Neuronal stem cell (in vitro differentiated cells): ENCODE results near the gene MINDY3.

Experiments used
- DNase-seq: peaks from one replicate; pipeline ENCODE4 v3.0.0-alpha.2; 2013; ENCODE audit warnings: low spot score
- H2AFZ ChIP-seq: one replicate; pipeline ENCODE4 v1.6.1; 2013; ENCODE audit warnings: mild to moderate bottlenecking, low read length, inconsistent platforms
- H2AK5ac ChIP-seq: 2 replicates; pipeline ENCODE4 v1.6.1; 2013; ENCODE audit warnings: low read depth, mild to moderate bottlenecking, inconsistent platforms, low read length, moderate library complexity, mixed read lengths
- H2BK120ac ChIP-seq: 2 replicates; pipeline ENCODE4 v1.6.1; 2013; ENCODE audit warnings: low read depth, mild to moderate bottlenecking, inconsistent platforms, low read length, moderate library complexity, mixed read lengths
- H2BK12ac ChIP-seq: one replicate; pipeline ENCODE4 v1.6.1; 2013; ENCODE audit warnings: low read length, inconsistent platforms
- H2BK15ac ChIP-seq: 2 replicates; pipeline ENCODE4 v1.6.1; 2013; ENCODE audit warnings: mild to moderate bottlenecking, low read length, inconsistent platforms, mixed read lengths
- H2BK5ac ChIP-seq: one replicate; pipeline ENCODE4 v1.6.1; 2013; ENCODE audit warnings: inconsistent platforms, mild to moderate bottlenecking, low read length, moderate library complexity
- H3K14ac ChIP-seq: one replicate; pipeline ENCODE4 v1.6.1; 2013; ENCODE audit warnings: low read length, inconsistent platforms
- H3K18ac ChIP-seq: 2 replicates; pipeline ENCODE4 v1.6.1; 2013; ENCODE audit warnings: low read length, inconsistent platforms
- H3K23ac ChIP-seq: 2 replicates; pipeline ENCODE4 v1.6.1; 2013; ENCODE audit warnings: low read depth, mild to moderate bottlenecking, mixed read lengths, low read length, inconsistent platforms; ENCODE audit not compliant: poor library complexity
- H3K27ac ChIP-seq: replicated peaks from 3 replicates; pipeline ENCODE4 v1.5.1; 2013; ENCODE audit warnings: low read length, inconsistent platforms
- H3K27me3 ChIP-seq, 3 experiments: 2 replicates each; pipeline ENCODE4 v1.6.1; 2013; ENCODE audit warnings: low read length in 3 of 3, mild to moderate bottlenecking in 2 of 3, inconsistent platforms in 1 of 3, low read depth in 1 of 3, mixed read lengths in 1 of 3, moderate library complexity in 1 of 3; ENCODE audit not compliant: control insufficient read depth in 3 of 3, insufficient read depth in 3 of 3
- H3K36me3 ChIP-seq, 2 donors: replicated peaks in 1 of 2; 2 replicates each; pipeline ENCODE4 v1.6.1; 2013; ENCODE audit warnings: low read length in 2 of 2; ENCODE audit not compliant: control insufficient read depth in 2 of 2, insufficient read depth in 2 of 2
- H3K4ac ChIP-seq: 2 replicates; pipeline ENCODE4 v1.6.1; 2013; ENCODE audit warnings: inconsistent platforms, mild to moderate bottlenecking, low read length, moderate library complexity
- H3K4me1 ChIP-seq, 2 donors: 1 replicate in 1 of 2; 2 replicates in 1 of 2; pipeline ENCODE4 v1.6.1; 2013; ENCODE audit warnings: low read length in 2 of 2, low read depth in 1 of 2; ENCODE audit not compliant: control insufficient read depth in 2 of 2, insufficient read depth in 1 of 2
- H3K4me2 ChIP-seq: one replicate; pipeline ENCODE4 v1.6.1; 2013; ENCODE audit warnings: mild to moderate bottlenecking, low read length, inconsistent platforms; ENCODE audit not compliant: insufficient read depth, poor library complexity, severe bottlenecking
- H3K4me3 ChIP-seq, 2 donors: 2 replicates each; pipeline ENCODE4 v1.5.1; 2013; ENCODE audit warnings: low read length in 2 of 2, mild to moderate bottlenecking in 2 of 2, inconsistent platforms in 1 of 2, moderate library complexity in 1 of 2
- H3K79me1 ChIP-seq: one replicate; pipeline ENCODE4 v1.6.1; 2013; ENCODE audit warnings: low read depth, mild to moderate bottlenecking, inconsistent platforms, low read length, moderate library complexity
- H3K9ac ChIP-seq: one replicate; pipeline ENCODE4 v1.6.1; 2013; ENCODE audit warnings: mild to moderate bottlenecking, low read depth, low read length, inconsistent platforms; ENCODE audit not compliant: poor library complexity
- H3K9me3 ChIP-seq, 2 donors: replicated peaks in 1 of 2; 2 replicates each; pipeline versions ENCODE3 to v1.6.1; 2013; ENCODE audit warnings: low read length in 2 of 2, mild to moderate bottlenecking in 2 of 2, inconsistent platforms in 1 of 2, low read depth in 1 of 2, mixed read lengths in 1 of 2, moderate library complexity in 1 of 2; ENCODE audit not compliant: control insufficient read depth in 2 of 2, insufficient read depth in 1 of 2
- H4K8ac ChIP-seq: one replicate; pipeline ENCODE4 v1.6.1; 2013; ENCODE audit warnings: low read depth, mild to moderate bottlenecking, inconsistent platforms, low read length, moderate library complexity
- H4K91ac ChIP-seq: one replicate; pipeline ENCODE4 v1.6.1; 2013; ENCODE audit warnings: low read length, low read depth, mild to moderate bottlenecking, inconsistent platforms; ENCODE audit not compliant: poor library complexity
- WGBS, 2 donors: extraction: QIAGEN DNeasy Blood & Tissue Kit; methylation state at CpG; one replicate each; pipeline ENCODE4 v1.1.7; 2013; ENCODE audit warnings: missing lambda C conversion rate in 2 of 2, mixed read lengths in 1 of 2; ENCODE audit not compliant: insufficient read length in 2 of 2, insufficient replicate concordance in 1 of 2; ENCODE audit errors: extremely low coverage in 2 of 2; 5-methylcytosine and 5-hydroxymethylcytosine counted together

MINDY3 gene

GRCh38 chr10:15864419-15864818 is 4.1 kb upstream of the MINDY3 start:
- DNase-seq: no peak
- H3K27ac ChIP-seq: no peak overlapping the region
- H3K27me3 ChIP-seq: peaks cover 0 to 43% (median 10%) of the 10 kb centered on the region in 3 experiments
- H3K23ac ChIP-seq: no peak overlapping the region
- H3K79me1 ChIP-seq: no peaks in the 10 kb centered on the region
- no peak overlapping the region for H2BK5ac ChIP-seq
- no peak overlapping the region for H3K9ac ChIP-seq
- no peaks in the 10 kb centered on the region for H3K36me3 ChIP-seq
- H2BK12ac ChIP-seq: no peak overlapping the region
- H2AFZ ChIP-seq: no peak overlapping the region
- H2BK15ac ChIP-seq: no peak overlapping the region
- H3K4me2 ChIP-seq: no peak overlapping the region
- no peak overlapping the region for H3K4me3 ChIP-seq
- no peak overlapping the region for H3K18ac ChIP-seq
- no peak overlapping the region for H4K91ac ChIP-seq
- no peaks in the 10 kb centered on the region for H3K4me1 ChIP-seq
- H2BK120ac ChIP-seq: no peak overlapping the region
- H3K4ac ChIP-seq: no peak overlapping the region
- no peak overlapping the region for H4K8ac ChIP-seq
- H3K9me3 ChIP-seq: peaks cover 0 to 3% of the 10 kb centered on the region in 2 donors
- 100% methylated on average over 2 of the region's 2 CpGs; no CpG with 5 or more reads in 1 of the 2 donors for WGBS, 2 donors
- H3K14ac ChIP-seq: no peak overlapping the region
- H2AK5ac ChIP-seq: no peak overlapping the region

GRCh38 chr10:15863733-15864132 is 3.4 kb upstream of the MINDY3 start:
- Histone ChIP-seq H3K27ac (no peak overlapping the region), H3K14ac (no peak overlapping the region), H3K18ac (no peak overlapping the region), H3K79me1 (no peaks in the 10 kb centered on the region), H3K23ac (no peak overlapping the region), H2BK12ac (no peak overlapping the region), H3K4me1 (no peaks in the 10 kb centered on the region), H3K4ac (no peak overlapping the region), H2BK15ac (no peak overlapping the region), H3K27me3 (peaks cover 0 to 43% (median 10%) of the 10 kb centered on the region in 3 experiments), H2AFZ (no peak overlapping the region), H2BK120ac (no peak overlapping the region), H3K9me3 (peaks cover 0 to 3% of the 10 kb centered on the region in 2 donors), H3K9ac (no peak overlapping the region), H2BK5ac (no peak overlapping the region), H4K91ac (no peak overlapping the region), H3K36me3 (no peaks in the 10 kb centered on the region), H2AK5ac (no peak overlapping the region), H4K8ac (no peak overlapping the region), H3K4me3 (no peak overlapping the region), H3K4me2 (no peak overlapping the region)
- no peak for DNase-seq

- Histone ChIP-seq H4K8ac (no peak overlapping the region), H3K27me3 (peaks cover 0 to 41% (median 10%) of the 10 kb centered on the region in 3 experiments), H3K18ac (no peak overlapping the region), H3K9ac (no peak overlapping the region), H3K4me3 (no peak overlapping the region), H3K9me3 (peaks cover 0 to 3% of the 10 kb centered on the region in 2 donors), H3K36me3 (no peaks in the 10 kb centered on the region), H3K14ac (no peak overlapping the region), H3K4me2 (no peak overlapping the region), H2BK15ac (no peak overlapping the region), H3K23ac (no peak overlapping the region), H2AFZ (no peak overlapping the region), H2BK5ac (no peak overlapping the region), H2AK5ac (no peak overlapping the region), H3K4me1 (peaks cover 0 to 2% of the 10 kb centered on the region in 2 donors), H3K27ac (no peak overlapping the region), H2BK12ac (no peak overlapping the region), H2BK120ac (no peak overlapping the region), H3K79me1 (no peaks in the 10 kb centered on the region), H4K91ac (no peak overlapping the region), H3K4ac (no peak overlapping the region)
- no peak for DNase-seq
- no CpG with 5 or more reads among the region's 1 CpG for WGBS, 2 donors
Measured at GRCh38 chr10:15863323-15863722, 3.0 kb upstream of the MINDY3 start.

- no peak overlapping the region for H3K18ac ChIP-seq
- H2BK5ac ChIP-seq: no peak overlapping the region
- H3K23ac ChIP-seq: no peak overlapping the region
- H4K91ac ChIP-seq: no peak overlapping the region
- H3K4me2 ChIP-seq: no peak overlapping the region
- peaks cover 0 to 20% (median 2%) of the 10 kb centered on the region in 3 experiments for H3K27me3 ChIP-seq
- no peak overlapping the region for H2AK5ac ChIP-seq
- no peak overlapping the region for H2BK12ac ChIP-seq
- no peaks in the 10 kb centered on the region for H3K36me3 ChIP-seq
- H2AFZ ChIP-seq: peak overlapping the region; percentile 95
- no peak overlapping the region for H3K14ac ChIP-seq
- H3K4ac ChIP-seq: no peak overlapping the region
- H3K9me3 ChIP-seq: peaks cover 0 to 3% of the 10 kb centered on the region in 2 donors
- DNase-seq: no peak
- H3K27ac ChIP-seq: no peak overlapping the region
- peak overlapping the region; percentile 86 to 90 for H3K4me3 ChIP-seq
- H2BK15ac ChIP-seq: no peak overlapping the region
- H2BK120ac ChIP-seq: no peak overlapping the region
- no peak overlapping the region for H4K8ac ChIP-seq
- peaks cover 0 to 2% of the 10 kb centered on the region in 2 donors for H3K4me1 ChIP-seq
- H3K79me1 ChIP-seq: no peaks in the 10 kb centered on the region
- WGBS, 2 donors: no CpG with 5 or more reads among the region's 8 CpGs
- H3K9ac ChIP-seq: no peak overlapping the region
Measured at GRCh38 chr10:15860692-15861201, 440 bp upstream of the MINDY3 start.
